ENCODE results near the gene FRYL.
A peak's percentile ranks its signal among the peaks of the same experiment; 100 is the strongest.

The FRYL gene

GRCh38 chr4:48495941-48496340 is 284.1 kb downstream of the FRYL start:
- no peaks in the 10 kb centered on the region for H3K27me3 ChIP-seq (ENCODE audit: insufficient read depth, low read depth, severe bottlenecking)
- H3K9me3 ChIP-seq (ENCODE audit: severe bottlenecking): peaks cover 5% of the 10 kb centered on the region
- no peak for TF ChIP-seq CTCF (IDR thresholded peaks at IDR 0.05; ENCODE audit: low read depth, low read length)
- H3K36me3 ChIP-seq: peaks cover 17% of the 10 kb centered on the region
- DNase-seq: no peak
- H3K27ac ChIP-seq: no peak overlapping the region
- no peak overlapping the region for H3K4me3 ChIP-seq (ENCODE audit: low read depth, low read length)

- TF ChIP-seq CTCF (IDR thresholded peaks at IDR 0.05; ENCODE audit: low read depth, low read length): no peak
- Histone ChIP-seq H3K36me3 (peaks cover under 1% of the 10 kb centered on the region; the same call in 1 of the 2 replicates), H3K27ac (peak overlapping the region; percentile 55), H3K27me3 (ENCODE audit: insufficient read depth, low read depth, severe bottlenecking) (no peaks in the 10 kb centered on the region), H3K9me3 (ENCODE audit: severe bottlenecking) (peaks cover 8% of the 10 kb centered on the region), H3K4me3 (ENCODE audit: low read depth, low read length) (no peak overlapping the region)
- DNase-seq: peak; percentile 41
Observed at GRCh38 chr4:48493452-48494100, 286.5 kb downstream of the FRYL start.

GRCh38 chr4:48491514-48492176 is 288.4 kb downstream of the FRYL start:
- Histone ChIP-seq H3K9me3 (ENCODE audit: severe bottlenecking) (peaks cover 8% of the 10 kb centered on the region), H3K36me3 (no peaks in the 10 kb centered on the region), H3K4me3 (ENCODE audit: low read depth, low read length) (no peak overlapping the region), H3K27me3 (ENCODE audit: insufficient read depth, low read depth, severe bottlenecking) (no peaks in the 10 kb centered on the region), H3K27ac (peak overlapping the region; percentile 43; the same call in 1 of the 2 replicates)
- no peak for TF ChIP-seq CTCF (IDR thresholded peaks at IDR 0.05; ENCODE audit: low read depth, low read length)
- no peak for DNase-seq

- no peak for TF ChIP-seq CTCF (IDR thresholded peaks at IDR 0.05; ENCODE audit: low read depth, low read length)
Observed at GRCh38 chr4:48490680-48491513, 289.2 kb downstream of the FRYL start.

GRCh38 chr4:48490012-48490679 is 289.9 kb downstream of the FRYL start, which contains the start of gene ZAR1:
Gene ZAR1 (plus strand): TSS chr4:48490252. CDS start chr4:48490292, 40 bp downstream.
- H3K27ac ChIP-seq: no peak within 1 kb of the TSS
- peaks cover 8% of the 10 kb centered on the region for H3K9me3 ChIP-seq (ENCODE audit: severe bottlenecking)
- H3K27me3 ChIP-seq (ENCODE audit: insufficient read depth, low read depth, severe bottlenecking): no peaks in the 10 kb centered on the region
- no peak within 1 kb of the TSS for H3K4me3 ChIP-seq (ENCODE audit: low read depth, low read length)
- H3K36me3 ChIP-seq: no peaks in the 10 kb centered on the region
- TF ChIP-seq CTCF (IDR thresholded peaks at IDR 0.05; ENCODE audit: low read depth, low read length): no peak
- no peak for DNase-seq

More at GRCh38 chr4:48490680-48491513, 289.2 kb downstream of the FRYL start:
- Histone ChIP-seq H3K27ac (no peak overlapping the region), H3K4me3 (ENCODE audit: low read depth, low read length) (no peak overlapping the region), H3K36me3 (no peaks in the 10 kb centered on the region), H3K27me3 (ENCODE audit: insufficient read depth, low read depth, severe bottlenecking) (no peaks in the 10 kb centered on the region), H3K9me3 (ENCODE audit: severe bottlenecking) (peaks cover 8% of the 10 kb centered on the region)
- no peak for DNase-seq

Measured in WERI-Rb-1 (cell line).